NCI-H345 (cell line): ENCODE data around the gene CHST11.
A peak's percentile ranks its signal among the peaks of the same experiment; 100 is the strongest.

Source experiments
- DNase-seq: peaks from one replicate; lab custom pipeline; 2025; lab: John Stamatoyannopoulos, UW

Gene CHST11

GRCh38 chr12:104504146-104504545 lies 47.4 kb downstream of the CHST11 start:
- no peak for DNase-seq

- DNase-seq = peak; percentile 73
These were observed 48.5 kb downstream of the CHST11 start for GRCh38 chr12:104505095-104505818.

- peak; percentile 97 for DNase-seq
These were observed 50.1 kb downstream of the CHST11 start for GRCh38 chr12:104506676-104507401.

GRCh38 chr12:104507672-104508071 lies 50.9 kb downstream of the CHST11 start:
- DNase-seq = peak; percentile 76

GRCh38 chr12:104508752-104509446 lies 52.2 kb downstream of the CHST11 start:
- no peak for DNase-seq

GRCh38 chr12:104510145-104510872 lies 53.6 kb downstream of the CHST11 start:
- no peak for DNase-seq

- no peak for DNase-seq
These were observed 54.2 kb downstream of the CHST11 start for GRCh38 chr12:104510873-104511440.

GRCh38 chr12:104513681-104514080 lies 56.9 kb downstream of the CHST11 start:
- DNase-seq = no peak

GRCh38 chr12:104514092-104514810 lies 57.5 kb downstream of the CHST11 start:
- no peak for DNase-seq

GRCh38 chr12:104515899-104516298 lies 59.2 kb downstream of the CHST11 start:
- no peak for DNase-seq

- no peak for DNase-seq
These were observed 60.1 kb downstream of the CHST11 start for GRCh38 chr12:104516821-104517220.

GRCh38 chr12:104517880-104518279 lies 61.1 kb downstream of the CHST11 start:
- no peak for DNase-seq

GRCh38 chr12:104519190-104520019 lies 62.7 kb downstream of the CHST11 start:
- no peak for DNase-seq

GRCh38 chr12:104520242-104520900 lies 63.6 kb downstream of the CHST11 start:
- DNase-seq = peak; percentile 75

GRCh38 chr12:104521731-104522130 lies 65.0 kb downstream of the CHST11 start:
- DNase-seq = no peak

- DNase-seq = no peak
These were observed 66.4 kb downstream of the CHST11 start for GRCh38 chr12:104522985-104523722.

GRCh38 chr12:104524034-104524832 lies 67.5 kb downstream of the CHST11 start:
- peak; percentile 52 for DNase-seq

GRCh38 chr12:104526320-104526719 lies 69.6 kb downstream of the CHST11 start:
- no peak for DNase-seq
